PFSK-1 (cell line): Measurements from ENCODE around the gene GNAS.

Experiments used
- FOXP2 ChIP-seq: optimal IDR thresholded peaks from 2 replicates; pipeline ENCODE3; 2011; ENCODE audit warnings: borderline replicate concordance, control low read depth, inconsistent platforms; ENCODE audit not compliant: insufficient read depth; ENCODE audit errors: extremely low read length, extremely low read depth
- POLR2AphosphoS5 ChIP-seq: IDR thresholded peaks from 2 replicates; pipeline ENCODE4 v1.6.1; 2012; ENCODE audit warnings: low read depth, mild to moderate bottlenecking, control low read depth, low read length, moderate library complexity
- SIN3A ChIP-seq: IDR thresholded peaks from 2 replicates; pipeline ENCODE4 v1.6.1; 2012; ENCODE audit warnings: mild to moderate bottlenecking, low read length, moderate library complexity, borderline replicate concordance; ENCODE audit not compliant: insufficient read depth
- TAF1 ChIP-seq: IDR thresholded peaks from 2 replicates; pipeline ENCODE4 v1.6.1; 2012; ENCODE audit warnings: low read length, control low read depth, borderline replicate concordance; ENCODE audit not compliant: insufficient read depth
- TF ChIP-seq, protein P1 (sequence below), 2 experiments: IDR thresholded peaks; 2 replicates each; pipeline versions ENCODE4 v1.6.1 to v1.8.0; 2011 to 2012; ENCODE audit warnings: low read depth in 2 of 2, low read length in 2 of 2, control low read depth in 1 of 2, inconsistent platforms in 1 of 2, mild to moderate bottlenecking in 1 of 2, moderate library complexity in 1 of 2; ENCODE audit not compliant: insufficient read depth in 1 of 2

Gene GNAS

DNA sequence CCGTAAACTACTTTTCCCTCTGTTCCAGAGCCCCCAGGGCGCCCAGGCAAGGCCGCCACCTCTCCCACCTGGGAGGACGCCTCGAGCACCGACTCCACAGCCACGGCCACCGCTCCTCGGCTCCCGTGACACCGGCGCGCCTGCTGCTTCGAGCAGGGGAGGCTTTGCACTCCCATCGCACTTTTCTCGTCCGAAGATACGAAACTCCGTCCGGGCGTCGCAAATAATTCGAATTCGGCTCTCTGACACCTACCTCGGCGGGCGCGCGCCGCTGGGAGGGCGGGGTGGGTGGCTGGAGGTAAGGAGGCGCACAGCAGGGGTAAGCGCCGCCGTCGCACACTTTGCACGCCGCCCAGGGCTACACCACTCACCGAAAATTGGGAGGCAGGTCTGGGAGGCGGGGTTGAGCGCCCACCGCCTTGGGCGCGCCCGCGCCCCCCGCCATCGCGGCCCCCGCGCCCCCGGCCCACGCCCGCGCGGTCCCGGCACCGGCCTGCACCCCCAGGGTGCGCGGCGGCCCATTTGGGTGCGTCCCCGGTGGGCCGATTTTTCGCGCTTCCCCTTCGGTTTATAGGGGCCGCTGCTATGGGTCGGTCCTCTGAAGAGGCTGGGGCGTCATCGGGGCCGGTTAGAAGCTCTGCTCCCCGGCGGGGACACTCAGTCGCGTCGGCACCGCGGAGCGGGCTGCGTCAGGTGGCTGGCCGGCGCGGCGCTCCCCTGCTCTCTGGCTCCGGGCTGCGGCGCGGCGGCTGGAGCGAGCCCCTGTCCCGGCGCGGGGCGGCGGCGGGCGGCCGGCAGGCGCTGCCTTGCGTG, 36.2 kb downstream of the GNAS start:
- TF ChIP-seq FOXP2 (no peak), SIN3A (no peak), TAF1 (no peak), POLR2AphosphoS5 (no peak)
- TF ChIP-seq, protein P1, sequence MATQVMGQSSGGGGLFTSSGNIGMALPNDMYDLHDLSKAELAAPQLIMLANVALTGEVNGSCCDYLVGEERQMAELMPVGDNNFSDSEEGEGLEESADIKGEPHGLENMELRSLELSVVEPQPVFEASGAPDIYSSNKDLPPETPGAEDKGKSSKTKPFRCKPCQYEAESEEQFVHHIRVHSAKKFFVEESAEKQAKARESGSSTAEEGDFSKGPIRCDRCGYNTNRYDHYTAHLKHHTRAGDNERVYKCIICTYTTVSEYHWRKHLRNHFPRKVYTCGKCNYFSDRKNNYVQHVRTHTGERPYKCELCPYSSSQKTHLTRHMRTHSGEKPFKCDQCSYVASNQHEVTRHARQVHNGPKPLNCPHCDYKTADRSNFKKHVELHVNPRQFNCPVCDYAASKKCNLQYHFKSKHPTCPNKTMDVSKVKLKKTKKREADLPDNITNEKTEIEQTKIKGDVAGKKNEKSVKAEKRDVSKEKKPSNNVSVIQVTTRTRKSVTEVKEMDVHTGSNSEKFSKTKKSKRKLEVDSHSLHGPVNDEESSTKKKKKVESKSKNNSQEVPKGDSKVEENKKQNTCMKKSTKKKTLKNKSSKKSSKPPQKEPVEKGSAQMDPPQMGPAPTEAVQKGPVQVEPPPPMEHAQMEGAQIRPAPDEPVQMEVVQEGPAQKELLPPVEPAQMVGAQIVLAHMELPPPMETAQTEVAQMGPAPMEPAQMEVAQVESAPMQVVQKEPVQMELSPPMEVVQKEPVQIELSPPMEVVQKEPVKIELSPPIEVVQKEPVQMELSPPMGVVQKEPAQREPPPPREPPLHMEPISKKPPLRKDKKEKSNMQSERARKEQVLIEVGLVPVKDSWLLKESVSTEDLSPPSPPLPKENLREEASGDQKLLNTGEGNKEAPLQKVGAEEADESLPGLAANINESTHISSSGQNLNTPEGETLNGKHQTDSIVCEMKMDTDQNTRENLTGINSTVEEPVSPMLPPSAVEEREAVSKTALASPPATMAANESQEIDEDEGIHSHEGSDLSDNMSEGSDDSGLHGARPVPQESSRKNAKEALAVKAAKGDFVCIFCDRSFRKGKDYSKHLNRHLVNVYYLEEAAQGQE (IDR thresholded peaks at IDR 0.05; ENCODE audit: insufficient read depth in 1 of 2, low read depth in 2 of 2, low read length in 2 of 2), result no peak

DNA sequence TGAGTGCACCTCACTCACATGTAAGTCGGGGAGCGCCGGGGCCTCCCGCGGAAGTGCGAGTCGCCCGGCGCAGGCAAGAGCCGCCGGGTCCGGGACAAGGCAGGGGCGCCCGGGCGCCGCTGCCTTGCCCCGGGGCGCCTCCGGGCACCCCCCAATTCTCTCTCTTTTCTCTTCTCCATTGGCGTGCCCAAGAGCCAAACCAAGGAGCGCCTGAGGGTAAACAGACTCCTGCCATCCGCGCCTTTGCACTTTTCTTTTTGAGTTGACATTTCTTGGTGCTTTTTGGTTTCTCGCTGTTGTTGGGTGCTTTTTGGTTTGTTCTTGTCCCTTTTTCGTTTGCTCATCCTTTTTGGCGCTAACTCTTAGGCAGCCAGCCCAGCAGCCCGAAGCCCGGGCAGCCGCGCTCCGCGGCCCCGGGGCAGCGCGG, 36.8 kb downstream of the GNAS start:
- TF ChIP-seq, protein P1 (IDR thresholded peaks at IDR 0.05; ENCODE audit: insufficient read depth in 1 of 2, low read depth in 2 of 2, low read length in 2 of 2), result no peak
- no peak for TF ChIP-seq POLR2AphosphoS5
- TF ChIP-seq FOXP2, result no peak
- TF ChIP-seq TAF1, result no peak
- no peak for TF ChIP-seq SIN3A

DNA sequence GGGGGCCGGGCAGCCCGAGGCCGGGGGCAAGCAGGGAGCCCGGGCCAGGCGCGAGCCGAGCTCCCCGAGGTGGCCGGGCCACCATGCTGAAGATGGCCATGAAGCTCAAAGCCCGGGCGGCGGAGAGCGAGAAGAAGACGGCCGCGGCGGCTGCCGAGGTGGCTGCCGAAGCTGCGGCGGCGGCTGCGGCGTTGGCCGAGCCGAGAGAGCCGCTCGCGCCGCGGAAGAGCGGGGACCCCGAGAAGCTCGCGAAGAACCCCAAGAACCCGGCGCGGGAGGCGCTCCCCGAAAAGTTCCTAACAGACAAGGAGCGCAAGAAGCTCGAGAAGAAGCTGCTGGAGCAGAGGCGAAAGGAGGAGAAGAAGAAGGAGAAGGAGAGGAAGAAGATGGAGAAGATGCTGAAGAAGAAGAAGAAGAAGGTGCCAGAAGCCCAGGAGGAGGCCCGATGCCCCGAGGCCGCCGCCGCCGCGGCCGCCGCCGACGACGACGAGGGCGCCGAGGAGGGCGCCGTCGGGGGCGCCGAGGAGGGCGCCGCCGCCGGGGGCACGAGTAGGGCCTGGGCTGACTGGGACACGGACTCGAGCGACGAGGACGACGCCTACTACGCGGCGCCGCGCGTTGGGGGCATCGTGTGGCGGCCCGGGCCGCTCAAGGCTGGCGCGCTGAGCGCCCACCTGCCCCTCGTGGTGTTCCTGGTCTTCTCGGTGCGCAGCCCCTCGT, 37.4 kb downstream of the GNAS start:
- TF ChIP-seq FOXP2 (no peak), SIN3A (no peak), POLR2AphosphoS5 (no peak), TAF1 (no peak)
- TF ChIP-seq, protein P1 (IDR thresholded peaks at IDR 0.05; ENCODE audit: insufficient read depth in 1 of 2, low read depth in 2 of 2, low read length in 2 of 2), result no peak

DNA sequence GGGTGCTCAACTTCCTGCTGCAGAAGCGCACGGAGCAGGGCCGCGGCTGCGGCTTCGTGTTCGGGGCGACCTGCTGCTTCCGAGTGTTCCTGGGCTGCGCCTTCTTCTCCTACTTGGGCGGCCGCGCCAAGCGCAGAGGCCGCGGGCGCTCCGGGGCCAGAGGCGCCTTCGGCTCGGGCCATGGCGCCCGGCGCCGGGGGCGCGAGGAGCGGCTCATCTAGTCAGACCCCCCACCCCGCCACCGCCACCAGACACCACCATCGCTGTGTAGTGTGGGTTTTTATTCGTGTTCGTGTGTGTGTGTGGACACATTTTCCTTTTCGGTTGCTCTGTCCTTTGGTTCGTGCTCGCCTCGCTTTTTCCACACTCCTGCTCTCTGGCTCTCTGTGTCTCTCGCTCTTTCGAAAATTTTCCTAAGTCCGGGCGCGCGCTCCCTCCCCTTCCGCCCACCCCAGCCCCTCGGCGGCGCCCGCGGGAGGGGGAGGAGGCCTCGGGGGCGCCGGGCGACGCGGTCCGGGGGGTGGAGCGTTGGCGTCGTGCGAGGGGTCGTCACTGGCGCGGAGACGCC, 38.1 kb downstream of the GNAS start:
- TF ChIP-seq, protein P1 (IDR thresholded peaks at IDR 0.05; ENCODE audit: insufficient read depth in 1 of 2, low read depth in 2 of 2, low read length in 2 of 2), result no peak
- TF ChIP-seq TAF1 (no peak), FOXP2 (no peak), POLR2AphosphoS5 (no peak), SIN3A (no peak)
